B cell (primary cell): ENCODE results near the gene IL17B. TPM values are rescaled to one million over a fixed set of nuclear protein-coding genes. Genes with fewer than 3 reads are reported as not detected.
A peak's percentile ranks its signal among the peaks of the same experiment; 100 is the strongest.

Experiments
- ATAC-seq: fragments of 200-7000 bp; cut with Tn5 transposase; one replicate; pipeline ENCODE4 v1.10.0; 2021; ENCODE audit warnings: low read depth, mild to moderate bottlenecking, moderate number of reproducible peaks, moderate library complexity
- CTCF ChIA-PET: fragments of 350-600 bp; sonication (Branson Sonifier 250); formaldehyde crosslinking; loops from one replicate; lab custom pipeline; 2021; ENCODE audit warnings: antibody characterized with exemption, inconsistent platforms; lab: Charles Lee
- POLR2A ChIA-PET: fragments of 350-600 bp; sonication (Branson Sonifier 250); formaldehyde crosslinking; loops from one replicate; lab custom pipeline; 2021; ENCODE audit warnings: antibody characterized with exemption; lab: Charles Lee
- DNase-seq: peaks from one replicate; pipeline ENCODE4 v3.0.0; 2013
- H2AFZ ChIP-seq: 2 replicates; pipeline ENCODE4 v1.6.1; 2012; ENCODE audit warnings: mild to moderate bottlenecking, low read depth, low read length; ENCODE audit not compliant: insufficient read depth, poor library complexity, severe bottlenecking
- H3K27ac ChIP-seq, 2 donors: 1 replicate in 1 of 2; 2 replicates in 1 of 2; pipeline ENCODE4 v1.5.1; 2012 to 2013; ENCODE audit warnings: low read length in 2 of 2, mild to moderate bottlenecking in 2 of 2, moderate library complexity in 1 of 2
- H3K27me3 ChIP-seq, 4 experiments: fragments of 200-600 bp in 1 of 4; sonication (generic) in 1 of 4; replicated peaks in 1 of 4; 1 replicate in 2 of 4; 2 replicates in 2 of 4; pipeline versions ENCODE4 v1.6.1 to v1.7.0; 2013 to 2016; ENCODE audit warnings: low read length in 3 of 4, mild to moderate bottlenecking in 2 of 4, mixed read lengths in 1 of 4, moderate library complexity in 1 of 4; ENCODE audit not compliant: insufficient read depth in 4 of 4, control insufficient read depth in 3 of 4; ENCODE audit errors: control extremely low read depth in 1 of 4
- H3K36me3 ChIP-seq, 2 experiments: replicated peaks in 1 of 2; 1 replicate in 1 of 2; 2 replicates in 1 of 2; pipeline versions ENCODE4 v1.6.1 to v1.7.1; 2013; ENCODE audit warnings: low read length in 1 of 2; ENCODE audit not compliant: insufficient read depth in 2 of 2, control insufficient read depth in 1 of 2; ENCODE audit errors: control extremely low read depth in 1 of 2, extremely low read depth in 1 of 2
- H3K4me1 ChIP-seq, 2 donors: fragments of 200-600 bp in 1 of 2; sonication (generic) in 1 of 2; 1 replicate in 1 of 2; 2 replicates in 1 of 2; pipeline versions ENCODE4 v1.5.1 to v1.6.1; 2013 to 2017; ENCODE audit warnings: low read length in 2 of 2; ENCODE audit not compliant: control insufficient read depth in 2 of 2, insufficient read depth in 2 of 2
- H3K4me2 ChIP-seq: replicated peaks from 2 replicates; pipeline ENCODE3; 2012; ENCODE audit warnings: mild to moderate bottlenecking, low read depth, low read length; ENCODE audit not compliant: poor library complexity, severe bottlenecking
- H3K4me3 ChIP-seq, 5 experiments: fragments of 200-600 bp in 1 of 5; sonication (generic) in 1 of 5; 1 replicate in 3 of 5; 2 replicates in 2 of 5; pipeline versions ENCODE4 v1.5.1 to v1.7.0; 2011 to 2016; ENCODE audit warnings: low read length in 4 of 5, mild to moderate bottlenecking in 4 of 5, low read depth in 2 of 5, control low read depth in 1 of 5, moderate library complexity in 1 of 5; ENCODE audit not compliant: insufficient read depth in 1 of 5; ENCODE audit errors: control extremely low read depth in 1 of 5, extremely low read depth in 1 of 5
- H3K79me2 ChIP-seq: fragments of 200-600 bp; sonication (generic); one replicate; pipeline ENCODE4 v1.6.0; 2016; ENCODE audit warnings: low read length; ENCODE audit not compliant: control insufficient read depth, insufficient read depth
- H3K9ac ChIP-seq: fragments of 200-600 bp; sonication (generic); 2 replicates; pipeline ENCODE4 v1.6.1; 2017; ENCODE audit warnings: mild to moderate bottlenecking, low read length, moderate library complexity
- H3K9me3 ChIP-seq, 3 donors: one replicate each; pipeline versions ENCODE4 v1.6.1 to v1.7.1; 2013; ENCODE audit warnings: low read length in 2 of 3; ENCODE audit not compliant: control insufficient read depth in 2 of 3, insufficient read depth in 1 of 3; ENCODE audit errors: control extremely low read depth in 1 of 3
- H4K20me1 ChIP-seq: 2 replicates; pipeline ENCODE4 v1.6.0; 2012; ENCODE audit warnings: mild to moderate bottlenecking, low read length; ENCODE audit not compliant: insufficient read depth, control insufficient read depth, poor library complexity, severe bottlenecking
- H3K27ac Mint-ChIP-seq: one replicate; pipeline ENCODE4 v1.8.0; 2021; ENCODE audit warnings: mixed read lengths
- H3K27me3 Mint-ChIP-seq: one replicate; pipeline ENCODE4 v1.8.0; 2021; ENCODE audit warnings: mixed read lengths
- H3K4me1 Mint-ChIP-seq: one replicate; pipeline ENCODE4 v1.8.0; 2021; ENCODE audit warnings: mixed read lengths
- H3K4me3 Mint-ChIP-seq: one replicate; pipeline ENCODE4 v1.8.0; 2021; ENCODE audit warnings: mixed read lengths
- H3K9me3 Mint-ChIP-seq: one replicate; pipeline ENCODE4 v1.8.0; 2022; ENCODE audit warnings: mixed read lengths; ENCODE audit not compliant: insufficient read depth
- EZH2 ChIP-seq: IDR thresholded peaks from 2 replicates; pipeline ENCODE4 v1.6.1; 2012; ENCODE audit warnings: borderline replicate concordance, low read depth, mild to moderate bottlenecking, moderate library complexity, low read length; ENCODE audit not compliant: insufficient read depth, poor library complexity, severe bottlenecking
- WGBS: methylation state at CpG from one replicate; pipeline ENCODE4 v1.1.5; 2013; ENCODE audit warnings: missing lambda C conversion rate; ENCODE audit not compliant: insufficient coverage; 5-methylcytosine and 5-hydroxymethylcytosine counted together
- intact Hi-C: fragments of 100-400 bp; cut with micrococcal nuclease; formaldehyde crosslinking; loops from one replicate; pipeline ENCODE4 v1.10.0; 2022
- polyA plus RNA-seq: library from polyadenylated mRNA; depleted of rRNA; stranded (reverse); fragments of >200 nt; gene quantifications from 2 replicates; pipeline ENCODE4 v1.2.3, GENCODE V29; 2012
- total RNA-seq, 2 donors: library from RNA; stranded (reverse); fragments of 120-200 nt in 1 of 2; gene quantifications; 1 replicate in 1 of 2; 2 replicates in 1 of 2; pipeline versions ENCODE4 v1.2.3 to v1.2.4, GENCODE V29; 2013 to 2022
- TF ChIP-seq, protein P1 (sequence below): fragments of 200-600 bp; IDR thresholded peaks from one replicate; pipeline ENCODE4 v1.8.0; 2022; ENCODE audit warnings: antibody characterized with exemption, mild to moderate bottlenecking

The IL17B gene
- total and polyA plus RNA-seq, 2 donors (not counting 1 experiment from before 2014, with no cell fraction given): not detected

DNA sequence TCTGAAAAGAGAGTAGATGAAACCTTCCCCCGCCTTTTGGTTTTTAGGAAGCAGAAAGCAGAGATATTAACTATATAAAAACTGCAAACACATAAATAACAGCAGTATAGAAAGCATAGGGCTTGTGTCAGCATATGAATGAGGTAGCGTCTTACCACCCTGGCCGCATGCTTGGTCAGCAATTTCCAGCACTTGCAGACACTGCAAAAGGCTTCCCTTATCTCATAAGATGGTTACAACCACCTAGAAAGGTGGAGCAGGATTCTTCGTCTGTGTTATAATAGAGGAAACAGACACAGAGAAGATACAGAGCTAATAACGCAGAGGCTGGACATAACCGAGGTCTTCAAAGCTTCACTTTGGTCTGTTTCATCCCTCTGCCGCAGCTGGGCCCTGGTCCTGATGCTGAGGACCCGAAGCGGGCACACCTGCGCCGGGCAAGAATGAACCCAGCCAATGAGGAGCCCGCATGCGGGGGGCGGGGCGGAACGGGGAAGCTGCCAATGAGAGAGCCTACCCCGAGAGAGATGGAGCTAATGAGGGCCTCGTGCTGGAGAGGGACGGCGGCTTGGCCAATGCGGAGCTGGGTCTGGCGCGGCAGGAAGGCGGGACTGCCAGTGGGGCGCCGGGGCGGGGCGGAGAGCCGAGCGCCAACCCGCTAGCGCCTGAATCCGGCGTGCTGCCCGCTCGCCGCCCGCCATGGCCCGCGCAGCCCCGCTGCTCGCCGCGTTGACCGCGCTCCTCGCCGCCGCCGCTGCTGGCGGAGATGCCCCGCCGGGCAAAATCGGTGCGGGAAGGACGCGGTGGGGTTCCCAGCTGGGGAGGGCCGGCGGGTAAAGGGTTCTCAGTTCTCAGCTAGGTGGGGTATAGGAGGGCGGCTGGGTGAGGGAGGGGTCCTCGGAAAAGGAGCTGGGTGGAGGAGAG lies 21.5 kb downstream of the IL17B start, which contains the start of gene PCYOX1L:
Gene PCYOX1L, plus strand, starts transcription at position 677 of the 924 bp plus-strand sequence. Its CDS starts 23 bp downstream, at position 700.
- no peaks in the 10 kb centered on the region for H3K27me3 Mint-ChIP-seq

More for the DNA sequence above, 21.5 kb downstream of the IL17B start, which contains the start of gene PCYOX1L:
- WGBS: under 1% methylated on average over 57 of the region's 61 CpGs
- Mint-ChIP-seq H3K4me3 (peak within 1 kb of the TSS; percentile 95), H3K4me1 (peaks cover 18% of the 10 kb centered on the region), H3K9me3 (no peaks in the 10 kb centered on the region), H3K27ac (peak within 1 kb of the TSS; percentile 85)
- H3K36me3 ChIP-seq: peaks cover 3 to 11% of the 10 kb centered on the region in 2 experiments
- no peaks in the 10 kb centered on the region for H3K27me3 ChIP-seq
- peaks cover 12 to 15% of the 10 kb centered on the region in 2 donors for H3K4me1 ChIP-seq
- ChIA-PET CTCF (interaction anchor here (0.7 to 3.1 kb wide), 11 partner anchors 10 to 203 kb away, joined by 3 to 14 read pairs (median 3); partner anchors contain the start of gene GRPEL2), POLR2A (interaction anchor here (0.5 to 1.0 kb wide), 2 partner anchors 13 to 195 kb away, joined by 3 to 4 read pairs; no protein-coding TSS in a partner anchor)
- peak within 1 kb of the TSS; percentile 38 to 69 for H3K27ac ChIP-seq
- intact Hi-C loops: loop anchor here (1.0 to 10.0 kb wide), 7 partner anchors 10 to 975 kb away; partner anchors contain the start of genes CSNK1A1, FBXO38, GRPEL2 and PPARGC1B
- H3K4me3 ChIP-seq: peak within 1 kb of the TSS; percentile 38 to 82 (median 76)
- ATAC-seq: peak; percentile 99
- H3K9ac ChIP-seq: peak within 1 kb of the TSS; percentile 72
- H2AFZ ChIP-seq: peak within 1 kb of the TSS; percentile 89
- H3K9me3 ChIP-seq: peaks cover 0 to 3% (median 0%) of the 10 kb centered on the region in 3 donors
- H3K79me2 ChIP-seq: peaks cover 16% of the 10 kb centered on the region
- no peaks in the 10 kb centered on the region for H4K20me1 ChIP-seq
- TF ChIP-seq, protein P1, sequence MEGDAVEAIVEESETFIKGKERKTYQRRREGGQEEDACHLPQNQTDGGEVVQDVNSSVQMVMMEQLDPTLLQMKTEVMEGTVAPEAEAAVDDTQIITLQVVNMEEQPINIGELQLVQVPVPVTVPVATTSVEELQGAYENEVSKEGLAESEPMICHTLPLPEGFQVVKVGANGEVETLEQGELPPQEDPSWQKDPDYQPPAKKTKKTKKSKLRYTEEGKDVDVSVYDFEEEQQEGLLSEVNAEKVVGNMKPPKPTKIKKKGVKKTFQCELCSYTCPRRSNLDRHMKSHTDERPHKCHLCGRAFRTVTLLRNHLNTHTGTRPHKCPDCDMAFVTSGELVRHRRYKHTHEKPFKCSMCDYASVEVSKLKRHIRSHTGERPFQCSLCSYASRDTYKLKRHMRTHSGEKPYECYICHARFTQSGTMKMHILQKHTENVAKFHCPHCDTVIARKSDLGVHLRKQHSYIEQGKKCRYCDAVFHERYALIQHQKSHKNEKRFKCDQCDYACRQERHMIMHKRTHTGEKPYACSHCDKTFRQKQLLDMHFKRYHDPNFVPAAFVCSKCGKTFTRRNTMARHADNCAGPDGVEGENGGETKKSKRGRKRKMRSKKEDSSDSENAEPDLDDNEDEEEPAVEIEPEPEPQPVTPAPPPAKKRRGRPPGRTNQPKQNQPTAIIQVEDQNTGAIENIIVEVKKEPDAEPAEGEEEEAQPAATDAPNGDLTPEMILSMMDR: no peak
- no peak for TF ChIP-seq EZH2
- peak; percentile 95 for DNase-seq
- H3K4me2 ChIP-seq: peak within 1 kb of the TSS; percentile 93
